CD1c-positive myeloid dendritic cell (primary cell): Measurements from ENCODE around the gene CENPX.

Experiments
- DNase-seq: peaks from one replicate; pipeline ENCODE4 v3.0.0-alpha.2; 2016; ENCODE audit errors: extremely low spot score

The CENPX gene

DNA sequence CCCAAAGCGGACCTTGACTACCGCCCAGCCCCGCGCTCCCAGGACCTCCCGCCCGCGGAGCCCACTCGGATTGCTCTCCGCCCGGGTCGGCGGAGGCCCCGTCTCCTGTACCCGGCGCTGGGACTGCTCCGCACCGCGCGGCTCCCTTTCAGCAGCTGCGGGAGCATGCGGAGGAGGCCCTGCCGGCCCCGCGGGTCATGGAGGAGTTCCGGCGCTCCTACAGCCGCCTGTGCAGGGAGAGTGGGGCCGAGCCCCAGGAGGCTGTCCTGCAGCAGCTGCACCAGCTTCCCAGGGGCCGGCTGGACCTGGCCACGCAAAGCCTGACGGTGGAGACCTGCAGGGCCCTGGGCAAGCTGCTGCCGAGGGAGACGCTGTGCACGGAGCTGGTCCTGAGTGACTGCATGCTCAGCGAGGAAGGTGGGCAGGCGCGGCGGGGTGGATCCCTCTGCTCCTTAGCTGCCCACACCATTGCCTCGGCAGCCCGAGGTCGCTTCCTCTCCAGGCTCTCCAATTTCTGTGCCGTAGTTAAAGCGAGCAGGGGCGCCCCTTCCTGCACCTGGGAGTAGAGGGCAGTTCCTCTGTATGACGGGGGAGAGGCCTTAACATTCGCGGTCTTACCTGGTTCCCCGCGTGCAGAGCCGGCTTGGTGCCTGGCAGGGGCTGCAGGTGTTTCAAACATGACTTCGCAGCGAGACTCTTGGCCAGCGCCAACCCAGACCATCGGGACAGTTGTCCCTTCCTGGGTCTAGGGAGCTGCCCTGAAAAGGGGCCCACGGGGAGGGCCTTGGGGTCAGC is 966 bp upstream of the CENPX start:
- DNase-seq: peak; percentile 54

DNA sequence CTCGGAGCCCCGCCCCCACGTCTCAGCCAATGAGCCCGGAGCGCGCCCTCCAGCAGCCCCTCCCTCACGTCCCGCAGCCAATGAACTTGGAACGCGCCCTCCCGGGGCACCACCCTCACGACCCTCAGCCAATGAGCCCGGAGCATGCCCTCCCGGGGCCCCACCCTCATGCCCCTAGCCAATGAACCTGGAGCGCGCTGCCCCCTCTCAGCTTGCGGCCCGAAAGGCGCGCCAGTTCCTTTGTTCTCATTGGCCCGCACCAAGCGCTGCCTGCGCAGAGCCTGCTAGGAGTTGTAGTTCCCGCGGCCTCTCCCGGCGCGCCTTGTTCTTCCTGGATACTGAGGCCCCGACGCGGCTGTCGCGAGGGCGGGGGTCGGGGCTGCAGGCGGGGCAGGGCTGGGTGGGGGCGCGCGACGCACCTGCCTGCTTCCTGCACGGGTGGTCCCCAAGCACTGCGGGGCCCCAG is 336 bp upstream of the CENPX start, which contains the start of gene LRRC45:
Gene LRRC45, plus strand, starts transcription at position 325 of the 466 bp plus-strand sequence. CDS start 339 bp downstream, outside the sequence.
- peak; percentile 100 for DNase-seq

DNA sequence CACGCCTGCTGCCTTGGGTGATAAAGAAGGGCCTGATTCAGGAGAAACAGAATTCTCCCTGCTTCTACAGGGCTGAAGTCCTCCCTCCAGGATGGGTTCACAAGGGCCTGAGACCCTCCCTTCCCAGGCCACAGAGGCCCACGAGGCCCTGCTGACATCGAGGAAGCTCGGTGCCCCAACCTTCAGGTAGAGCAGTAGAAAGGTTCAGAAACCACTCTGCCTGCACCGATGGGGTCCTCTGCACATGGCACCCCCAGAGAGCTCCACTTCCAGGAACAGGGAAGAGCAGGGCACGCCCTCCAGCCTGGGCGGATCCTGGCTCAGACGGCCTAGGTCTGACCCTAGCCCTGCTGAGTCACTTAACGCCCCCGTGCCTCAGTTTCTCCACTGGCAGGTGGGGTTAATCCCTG is 773 bp downstream of the CENPX start:
- DNase-seq: no peak

DNA sequence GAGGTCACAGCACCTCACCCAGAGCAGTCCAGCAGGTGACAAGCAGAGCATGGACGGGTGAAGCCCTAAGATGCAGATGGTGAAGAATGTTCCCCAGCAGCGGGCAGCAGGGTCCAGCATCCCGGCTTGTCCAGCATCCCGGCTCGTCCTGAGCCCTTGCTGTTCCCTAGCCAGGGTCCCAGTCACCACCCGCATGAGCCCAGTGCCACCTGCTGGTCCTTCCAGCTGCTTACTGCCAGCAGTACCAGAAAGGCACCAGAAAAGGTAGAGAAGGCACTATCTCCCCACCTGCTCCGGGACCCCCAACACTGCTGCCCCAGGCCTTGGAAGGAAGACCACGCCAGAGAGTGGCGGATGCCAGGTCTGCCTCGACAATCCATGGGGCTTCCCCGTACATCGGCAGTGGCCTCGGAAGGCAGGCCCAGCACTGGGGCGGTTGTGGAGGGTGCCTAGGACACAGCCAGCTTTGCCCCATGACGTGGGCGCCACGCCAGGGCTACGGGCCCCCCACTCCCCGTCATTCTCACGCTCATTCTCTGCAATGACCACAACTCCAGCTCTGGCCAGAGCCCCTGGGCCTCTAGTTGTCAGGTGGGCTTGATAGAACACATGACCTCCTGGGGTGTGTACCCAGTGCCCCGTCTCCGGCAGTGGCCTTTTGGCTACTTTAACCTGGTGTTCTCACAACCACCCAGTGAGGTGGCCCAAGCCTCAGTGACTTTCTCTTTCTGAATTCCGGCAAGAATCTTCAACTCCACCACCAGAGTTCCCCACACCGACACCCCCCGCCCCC is 1.4 kb downstream of the CENPX start:
- DNase-seq: peak; percentile 57

DNA sequence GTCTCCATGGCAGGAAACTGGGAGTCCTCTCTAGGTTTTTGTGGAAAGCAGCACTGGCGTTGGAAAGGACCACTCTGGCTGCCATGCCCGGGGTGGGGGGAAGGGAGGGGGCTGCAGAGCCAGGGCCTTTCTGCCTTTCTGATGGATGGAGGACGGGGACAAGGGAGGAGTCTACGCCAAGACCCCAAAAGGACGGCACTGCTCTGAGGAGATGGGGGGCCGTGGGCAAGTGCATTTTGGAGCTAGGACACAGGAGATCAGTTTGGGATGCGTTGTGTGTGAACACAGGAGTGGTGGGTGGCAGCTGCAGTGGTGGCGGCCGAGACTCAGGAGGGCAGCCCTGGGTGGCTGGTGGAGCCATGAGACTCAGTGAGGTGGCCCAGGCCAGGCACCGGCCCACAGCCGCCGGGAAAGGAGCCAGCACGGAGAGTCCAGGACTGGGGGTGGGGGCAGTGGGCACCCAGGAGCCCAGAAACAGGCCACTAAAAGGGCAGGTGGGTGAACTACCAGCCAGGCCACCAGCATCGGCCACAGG is 2.0 kb downstream of the CENPX start:
- no peak for DNase-seq

DNA sequence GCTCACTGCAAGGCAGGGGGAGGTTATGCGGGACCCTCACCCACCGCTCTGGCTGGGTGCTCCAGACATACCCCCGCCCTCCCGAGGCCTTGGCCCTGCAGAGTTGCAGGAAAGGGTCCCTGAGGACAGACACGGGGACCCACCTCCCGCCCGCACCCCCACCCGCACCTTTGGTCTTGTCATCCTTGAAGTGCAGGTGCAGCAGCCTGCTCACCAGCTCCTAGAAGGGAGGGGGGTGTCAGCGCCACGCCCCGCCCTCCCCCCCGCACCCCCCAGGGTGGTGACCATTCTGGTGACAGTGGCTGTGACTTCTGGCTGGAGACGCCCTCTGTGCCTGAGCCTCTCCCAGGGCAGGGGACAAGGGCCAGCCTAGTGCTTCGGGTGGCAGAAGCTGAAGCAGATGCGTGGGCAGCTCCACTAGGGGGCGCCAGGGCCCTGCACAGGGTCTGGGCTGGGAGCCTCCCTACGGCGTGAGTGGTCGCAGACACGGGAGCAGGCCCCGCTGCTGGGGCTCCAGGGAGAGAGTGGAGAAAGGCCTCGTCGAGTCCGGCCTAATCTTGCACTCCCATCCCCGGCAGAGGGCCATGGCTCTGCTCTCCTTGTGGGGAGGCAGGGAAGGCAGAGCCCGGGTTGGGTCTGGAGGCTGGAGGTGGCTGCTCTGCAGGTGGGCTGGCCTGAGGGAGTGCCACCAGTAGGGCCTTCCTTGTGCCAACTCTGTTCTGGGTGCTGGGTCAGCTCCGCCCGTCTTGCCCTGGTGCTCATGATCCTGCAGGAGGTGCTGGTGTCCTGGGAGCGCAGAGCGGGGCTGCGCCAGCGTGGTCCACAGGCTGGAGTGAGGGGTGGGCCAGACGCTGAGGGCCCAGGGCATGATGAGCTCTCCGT is 2.7 kb downstream of the CENPX start:
- peak; percentile 61 for DNase-seq

DNA sequence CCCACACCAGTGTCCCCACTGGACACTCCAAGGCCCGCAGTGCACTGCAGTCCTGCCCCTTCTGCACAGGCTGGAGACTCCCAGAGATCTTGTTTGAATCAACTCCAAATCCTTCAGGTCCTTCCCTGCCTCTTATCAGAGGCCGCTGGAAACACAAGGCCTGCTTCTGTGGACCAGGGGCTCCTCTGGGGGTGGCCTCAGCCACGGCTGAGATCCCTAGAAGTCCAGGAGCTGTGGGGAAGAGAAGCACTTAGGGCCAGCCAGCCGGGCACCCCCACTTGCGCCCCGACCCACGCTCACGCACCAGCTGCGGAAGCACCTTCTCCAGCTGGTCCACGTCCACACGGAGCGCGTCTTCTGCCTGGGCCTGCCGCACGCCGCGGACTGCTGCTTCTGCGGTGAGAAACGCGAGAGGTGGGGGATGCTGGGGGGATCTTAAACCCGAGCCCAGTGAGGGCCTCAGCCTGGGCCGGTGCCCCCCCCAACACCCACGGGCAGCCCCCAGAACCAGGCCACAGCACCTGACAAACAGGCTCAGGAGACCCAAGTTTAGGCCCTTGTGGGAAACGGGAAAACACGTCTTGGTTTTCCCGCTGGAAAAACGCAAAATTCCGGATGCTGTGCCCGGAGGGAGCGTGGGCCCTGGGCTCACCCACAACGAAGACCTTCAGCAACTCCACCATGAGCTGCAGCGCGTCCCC is 3.5 kb downstream of the CENPX start:
- DNase-seq: no peak

DNA sequence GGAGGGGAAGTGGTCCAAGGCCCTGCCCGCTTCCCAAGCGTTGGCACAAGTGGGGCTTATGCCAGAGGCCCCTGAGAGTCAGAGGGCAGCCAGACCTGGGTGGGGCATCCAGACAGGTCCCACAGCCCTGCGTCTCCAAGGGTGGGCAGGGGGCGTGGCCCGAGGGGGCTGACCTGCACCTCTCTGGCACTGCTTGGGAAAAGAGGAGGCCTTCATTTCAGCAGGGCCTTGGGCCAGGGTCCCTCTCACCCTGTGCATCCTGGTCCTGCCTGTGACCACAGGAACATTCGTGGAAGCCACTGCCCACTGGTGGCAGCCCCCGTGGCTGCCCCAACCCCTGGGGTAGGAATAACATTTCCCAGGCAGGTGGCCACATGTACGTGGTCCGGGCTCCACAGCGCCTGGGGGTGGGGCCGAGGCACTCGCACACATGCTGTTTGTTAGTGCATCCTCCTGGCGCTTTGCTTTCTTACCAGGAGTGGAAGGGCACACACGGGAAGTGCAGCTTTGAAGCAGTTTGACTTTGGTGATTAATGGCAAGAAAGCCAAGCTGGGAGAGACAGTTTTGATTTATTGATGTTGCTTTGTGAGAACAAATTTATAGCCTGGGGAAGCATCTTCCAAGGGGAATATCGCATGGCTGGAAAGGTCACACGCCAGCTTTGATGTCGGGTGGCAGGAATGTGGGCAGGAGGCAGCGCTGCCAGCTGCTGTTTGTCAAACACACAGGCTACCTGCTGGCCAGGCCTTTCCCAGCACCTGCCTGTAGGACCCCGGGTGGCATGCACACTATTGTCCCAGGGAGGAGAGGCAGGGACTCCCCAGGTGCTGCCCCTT is 4.3 kb downstream of the CENPX start:
- DNase-seq: no peak

DNA sequence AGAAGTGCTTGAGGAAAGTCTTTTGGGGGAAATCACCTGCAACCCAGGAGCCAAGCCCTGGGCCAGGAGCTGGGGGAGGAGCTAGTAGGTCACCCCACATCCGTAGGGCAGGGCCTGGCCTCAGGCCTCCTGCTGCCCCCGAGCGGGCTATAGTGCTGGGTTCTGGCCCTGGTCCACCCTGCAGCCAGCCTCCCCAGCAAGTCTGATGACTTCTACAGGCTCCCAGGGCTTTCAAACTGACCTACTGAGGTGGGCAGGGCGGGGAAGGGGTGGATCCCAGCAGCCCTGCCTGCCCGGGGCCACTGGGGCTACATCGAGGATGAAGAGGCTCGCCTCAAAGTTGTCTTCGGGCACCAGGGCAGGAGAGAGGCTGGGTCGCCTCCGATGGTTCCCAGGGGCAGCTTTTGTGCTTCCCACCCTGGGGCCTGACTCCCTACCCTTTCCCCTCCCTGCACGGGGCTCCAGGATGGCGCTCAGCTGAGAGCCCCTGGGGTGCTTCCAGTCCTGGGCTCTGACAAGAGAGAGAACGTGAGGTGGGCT is 5.0 kb downstream of the CENPX start:
- no peak for DNase-seq

DNA sequence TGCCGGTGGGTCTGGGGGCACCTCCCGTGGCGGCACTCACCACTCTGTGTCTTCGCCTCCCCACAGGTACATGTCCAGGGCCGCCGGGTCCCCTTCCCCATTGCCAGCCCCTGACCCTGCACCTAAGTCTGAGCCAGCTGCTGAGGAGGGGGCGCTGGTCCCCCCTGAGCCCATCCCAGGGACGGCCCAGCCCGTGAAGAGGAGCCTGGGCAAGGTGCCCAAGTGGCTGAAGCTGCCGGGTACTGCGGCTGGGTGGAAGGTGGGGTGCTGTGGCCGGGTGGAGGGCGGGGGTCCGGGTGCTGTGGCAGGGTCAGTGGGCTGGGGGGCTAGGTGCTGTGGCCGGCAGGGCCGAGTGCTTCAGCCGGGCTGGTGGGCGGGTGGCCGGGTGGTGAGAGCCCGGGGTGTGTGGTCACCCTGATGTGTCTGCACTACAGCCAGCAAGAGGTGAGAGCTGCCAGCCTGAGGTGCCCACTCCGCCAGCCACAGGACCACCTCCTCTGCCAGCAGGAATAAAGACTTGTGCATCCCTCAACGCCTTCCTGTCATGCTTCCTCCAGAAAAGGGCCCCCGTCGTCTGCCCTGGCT is 5.7 kb downstream of the CENPX start:
- DNase-seq: no peak

DNA sequence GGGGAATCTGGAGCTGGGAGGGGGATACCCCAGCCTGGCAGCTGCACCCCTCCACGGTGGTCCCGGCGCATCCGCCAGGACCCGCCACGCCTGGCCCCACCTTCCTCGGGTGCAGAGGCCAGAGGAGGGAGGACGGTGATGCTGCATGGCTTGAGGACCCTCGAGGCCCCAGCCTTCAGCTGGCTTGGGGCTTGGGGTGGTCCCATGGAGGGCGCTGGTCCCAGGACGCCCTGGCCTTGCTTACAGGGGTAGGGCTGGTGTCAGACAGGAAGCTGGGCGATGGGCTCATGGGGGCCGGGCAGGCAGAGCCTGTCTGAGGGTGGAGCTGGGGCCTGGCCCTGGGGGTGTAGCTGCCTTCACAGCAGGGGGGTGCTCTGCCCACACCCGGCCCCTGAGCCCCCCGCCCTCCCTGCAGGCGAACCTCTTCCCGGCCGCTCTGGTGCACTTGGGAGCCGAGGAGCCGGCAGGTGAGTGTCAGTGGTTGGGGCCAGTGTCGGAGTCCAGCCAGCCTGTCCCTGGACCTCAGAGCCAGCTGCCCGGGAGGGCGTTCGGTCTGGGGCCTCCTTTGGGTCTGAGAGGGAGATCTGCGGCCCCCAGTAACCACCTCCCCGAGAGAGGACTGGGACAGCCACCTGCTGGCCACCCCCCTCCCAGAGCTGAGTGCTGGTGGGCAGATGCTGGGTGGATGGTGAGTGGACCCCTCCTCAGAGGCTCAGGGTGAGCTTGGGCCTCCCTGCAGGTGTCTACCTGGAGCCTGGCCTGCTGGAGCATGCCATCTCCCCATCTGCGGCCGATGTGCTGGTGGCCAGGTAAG is 6.4 kb downstream of the CENPX start:
- DNase-seq: no peak

DNA sequence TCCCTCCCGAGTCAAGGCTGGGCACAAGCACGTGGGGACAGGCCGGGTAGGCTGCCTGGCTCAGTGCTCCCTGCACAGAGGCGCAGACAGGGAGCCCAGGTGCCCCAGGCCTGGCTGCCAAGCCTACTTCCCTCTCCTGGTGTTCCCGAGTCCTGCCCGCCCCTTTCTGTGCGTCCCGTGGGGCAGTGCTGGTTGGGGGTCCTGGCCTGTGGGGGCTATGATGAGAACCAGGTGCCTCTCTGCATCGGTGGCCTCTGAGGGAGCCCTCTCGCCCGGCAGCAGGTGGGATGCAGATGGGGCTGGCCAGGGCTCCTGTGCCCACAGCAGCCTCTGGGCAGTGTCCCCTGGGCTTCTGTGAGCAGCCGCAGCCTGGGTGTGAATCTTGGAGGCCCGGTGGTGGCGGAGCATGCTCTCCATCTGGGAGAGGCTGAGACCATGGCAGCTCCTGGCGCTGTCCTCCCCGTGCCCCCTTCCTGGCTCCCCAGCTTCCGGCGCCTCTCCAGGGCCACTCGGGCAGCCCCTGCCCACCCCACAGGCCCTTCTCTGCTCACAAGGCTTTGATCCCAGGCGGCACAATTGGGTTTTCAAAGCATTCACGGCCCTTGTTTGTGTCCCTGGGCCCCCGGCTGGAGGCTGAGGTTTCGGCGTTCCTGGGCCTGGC is 7.2 kb downstream of the CENPX start:
- no peak for DNase-seq

DNA sequence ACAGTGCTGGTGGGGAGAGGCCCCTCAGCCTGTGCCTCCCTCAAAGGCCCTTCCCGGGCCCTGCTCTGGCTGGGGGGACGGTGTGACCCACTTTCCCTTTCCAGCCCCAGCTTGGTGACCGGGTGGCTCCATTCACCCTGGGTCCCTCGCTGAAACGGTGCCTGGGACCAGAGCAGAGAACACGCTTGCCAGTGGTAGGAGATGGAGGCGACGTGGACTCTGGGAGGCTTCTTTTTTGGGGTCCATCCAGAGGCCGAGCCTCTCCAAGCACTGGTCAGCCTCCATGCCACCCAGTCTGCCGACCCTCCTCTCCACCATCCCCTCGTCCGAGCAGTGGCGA is 7.7 kb downstream of the CENPX start:
- no peak for DNase-seq

DNA sequence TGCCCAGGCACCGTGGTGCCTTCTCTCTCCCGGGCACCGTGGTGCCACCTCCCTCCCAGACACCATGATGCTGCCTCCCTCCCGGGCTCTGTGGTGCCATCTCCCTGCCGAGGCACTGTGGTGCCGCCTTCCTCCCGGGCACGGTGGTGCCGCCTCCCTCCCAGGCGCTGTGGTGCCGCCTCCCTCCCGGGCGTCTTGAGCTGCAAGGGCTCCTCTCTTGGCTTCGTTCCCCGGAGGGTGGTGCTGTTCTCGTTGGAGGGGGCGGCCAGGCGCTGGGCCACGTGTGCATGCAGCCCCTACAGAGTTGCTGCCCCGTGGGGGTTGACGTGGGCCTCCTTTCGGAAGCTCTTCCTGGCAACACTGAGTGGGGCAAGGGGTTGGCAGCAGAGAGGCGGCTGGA is 8.2 kb downstream of the CENPX start:
- no peak for DNase-seq

DNA sequence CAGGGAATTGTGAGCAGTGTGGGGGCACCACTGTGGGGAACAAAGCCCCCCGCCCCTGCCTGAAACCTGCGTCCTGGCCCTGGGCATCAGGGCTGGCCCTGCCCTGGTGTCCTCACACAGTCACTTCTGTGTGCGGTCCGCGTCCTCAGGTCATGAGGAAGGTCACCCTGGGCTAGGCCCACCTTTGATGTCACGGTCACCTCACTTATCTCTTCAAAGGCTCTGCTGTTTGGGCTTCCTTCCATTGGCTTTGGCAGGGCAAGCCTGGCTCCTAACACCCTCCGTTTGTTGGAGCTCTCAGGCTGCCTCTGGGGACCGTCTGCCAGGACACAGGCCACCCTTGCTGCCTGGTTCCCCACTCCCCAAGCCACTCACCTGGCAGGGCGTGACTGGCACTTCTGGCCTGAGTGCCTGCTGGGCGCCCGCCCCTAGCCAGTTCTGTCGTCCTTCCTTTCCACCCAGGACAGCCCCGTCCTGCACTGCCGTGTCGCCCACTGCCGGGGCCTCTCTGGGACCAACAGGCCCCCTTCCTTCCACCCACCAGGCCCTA is 8.8 kb downstream of the CENPX start:
- no peak for DNase-seq

DNA sequence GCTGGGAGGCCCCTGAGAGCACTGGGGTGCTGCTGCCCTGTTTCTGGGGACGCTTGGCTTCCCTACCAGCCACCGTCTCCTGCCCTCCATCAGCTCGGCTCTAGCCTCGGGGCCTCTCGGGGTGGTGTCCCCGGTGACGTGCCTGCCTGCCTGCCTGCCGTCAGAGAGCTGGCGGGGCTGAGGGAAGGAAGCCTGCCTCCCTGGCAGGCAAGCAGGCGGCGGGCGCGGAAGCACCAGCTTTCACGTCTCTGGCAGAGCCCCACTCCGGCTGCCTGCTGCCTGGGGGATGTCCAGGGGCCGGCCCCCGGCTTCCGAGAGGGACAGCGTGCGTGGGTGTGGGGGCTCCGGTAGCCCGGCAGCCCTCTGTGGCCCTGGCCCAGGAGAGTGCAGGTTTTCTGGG is 9.3 kb downstream of the CENPX start:
- DNase-seq: no peak

DNA sequence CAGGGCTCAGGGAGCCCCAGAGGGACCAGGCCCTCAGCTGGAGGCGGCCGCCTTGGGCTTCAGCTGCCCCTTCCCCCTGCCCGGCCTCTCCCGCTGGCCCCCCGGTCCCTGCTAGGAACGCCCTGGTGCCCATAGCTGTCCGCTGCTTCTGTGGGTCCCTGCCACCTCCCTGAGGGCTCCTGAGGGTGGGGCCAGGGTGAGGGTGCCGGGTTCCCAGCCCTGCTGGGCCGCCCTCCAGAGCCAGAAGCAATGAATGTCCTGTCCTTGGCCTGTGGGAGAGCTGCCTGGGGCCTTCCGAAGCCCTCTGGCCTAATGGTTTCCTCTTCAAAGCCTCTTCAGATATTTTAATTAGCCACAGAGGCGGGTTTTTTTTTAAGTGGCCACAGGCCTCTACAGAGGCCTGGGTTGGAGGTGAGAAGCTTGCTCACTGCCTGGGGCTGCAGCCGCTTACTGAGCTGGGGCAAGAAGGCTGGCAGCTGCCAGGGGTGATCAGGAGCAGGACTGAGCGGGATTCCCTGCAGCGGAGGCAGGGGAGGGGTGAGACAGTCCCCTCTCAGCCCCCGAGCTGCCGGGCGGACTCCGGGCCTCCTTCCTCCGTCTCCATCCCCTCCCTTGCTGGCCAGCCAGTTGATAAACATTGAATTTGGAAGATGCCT is 9.9 kb downstream of the CENPX start:
- DNase-seq: no peak
